SK-N-SH (cell line): ENCODE data around the gene SYNPR.

ENCODE experiments used
- CTCF ChIP-seq: fragments of 200-600 bp; sonication (generic); IDR thresholded peaks from 2 replicates; pipeline ENCODE4 v1.6.1; 2017; ENCODE audit warnings: antibody characterized with exemption, mild to moderate bottlenecking, moderate library complexity
- EP300 ChIP-seq, 2 experiments: IDR thresholded peaks; 2 replicates each; pipeline versions ENCODE4 v1.4.0 to v1.6.1; 2012; ENCODE audit warnings: borderline replicate concordance in 1 of 2, low read depth in 1 of 2, low read length in 1 of 2
- EZH2phosphoT487 ChIP-seq: fragments of 200-600 bp; sonication (generic); IDR thresholded peaks from 2 replicates; pipeline ENCODE4 v1.6.1; 2017; ENCODE audit warnings: low read depth, mixed run types, mild to moderate bottlenecking, antibody characterized with exemption, moderate library complexity, borderline replicate concordance
- GABPA ChIP-seq: IDR thresholded peaks from 2 replicates; pipeline ENCODE4 v1.4.0; 2012; ENCODE audit warnings: low read depth, mild to moderate bottlenecking
- GATA2 ChIP-seq: sonication (generic); formaldehyde crosslinking; IDR thresholded peaks from 2 replicates; pipeline ENCODE4 v1.5.0; 2020; ENCODE audit warnings: mild to moderate bottlenecking, missing genetic modification reagents
- JUND ChIP-seq: IDR thresholded peaks from 2 replicates; pipeline ENCODE4 v1.4.0; 2012
- POLR2AphosphoS5 ChIP-seq: IDR thresholded peaks from 2 replicates; pipeline ENCODE4 v1.6.1; 2012; ENCODE audit warnings: low read depth, low read length
- RAD21 ChIP-seq: IDR thresholded peaks from 2 replicates; pipeline ENCODE4 v1.6.1; 2012; ENCODE audit warnings: mild to moderate bottlenecking, low read length
- RFX5 ChIP-seq: IDR thresholded peaks from 2 replicates; pipeline ENCODE4 v1.6.1; 2012; ENCODE audit warnings: mild to moderate bottlenecking, improper control_type of control experiment, low read length
- TF ChIP-seq, protein P1 (sequence below): IDR thresholded peaks from 2 replicates; pipeline ENCODE4 v1.6.1; 2012; ENCODE audit warnings: mild to moderate bottlenecking, low read depth, low read length, moderate library complexity

DNA sequence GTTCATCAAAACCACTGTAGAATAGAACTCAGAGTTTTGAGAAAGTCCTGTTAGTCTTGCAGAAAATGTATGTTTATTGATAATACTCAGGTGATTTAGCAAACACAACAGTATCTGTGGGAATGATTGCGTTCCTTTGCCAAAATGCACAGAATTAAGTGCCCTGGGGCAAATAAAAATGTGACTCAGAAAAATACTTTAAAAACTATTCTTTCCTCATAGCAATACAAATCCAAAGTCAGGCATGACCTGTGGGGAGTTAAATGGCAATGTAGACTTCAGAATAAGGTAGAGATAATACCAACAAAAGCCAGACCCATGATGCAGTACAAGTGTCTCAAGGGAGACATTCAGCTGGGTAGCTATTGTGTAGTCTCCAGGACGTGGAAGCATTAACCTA, 302.0 kb downstream of the SYNPR start:
- TF ChIP-seq POLR2AphosphoS5 = no peak
- no peak for TF ChIP-seq GABPA
- TF ChIP-seq RAD21 = no peak
- TF ChIP-seq, protein P1, sequence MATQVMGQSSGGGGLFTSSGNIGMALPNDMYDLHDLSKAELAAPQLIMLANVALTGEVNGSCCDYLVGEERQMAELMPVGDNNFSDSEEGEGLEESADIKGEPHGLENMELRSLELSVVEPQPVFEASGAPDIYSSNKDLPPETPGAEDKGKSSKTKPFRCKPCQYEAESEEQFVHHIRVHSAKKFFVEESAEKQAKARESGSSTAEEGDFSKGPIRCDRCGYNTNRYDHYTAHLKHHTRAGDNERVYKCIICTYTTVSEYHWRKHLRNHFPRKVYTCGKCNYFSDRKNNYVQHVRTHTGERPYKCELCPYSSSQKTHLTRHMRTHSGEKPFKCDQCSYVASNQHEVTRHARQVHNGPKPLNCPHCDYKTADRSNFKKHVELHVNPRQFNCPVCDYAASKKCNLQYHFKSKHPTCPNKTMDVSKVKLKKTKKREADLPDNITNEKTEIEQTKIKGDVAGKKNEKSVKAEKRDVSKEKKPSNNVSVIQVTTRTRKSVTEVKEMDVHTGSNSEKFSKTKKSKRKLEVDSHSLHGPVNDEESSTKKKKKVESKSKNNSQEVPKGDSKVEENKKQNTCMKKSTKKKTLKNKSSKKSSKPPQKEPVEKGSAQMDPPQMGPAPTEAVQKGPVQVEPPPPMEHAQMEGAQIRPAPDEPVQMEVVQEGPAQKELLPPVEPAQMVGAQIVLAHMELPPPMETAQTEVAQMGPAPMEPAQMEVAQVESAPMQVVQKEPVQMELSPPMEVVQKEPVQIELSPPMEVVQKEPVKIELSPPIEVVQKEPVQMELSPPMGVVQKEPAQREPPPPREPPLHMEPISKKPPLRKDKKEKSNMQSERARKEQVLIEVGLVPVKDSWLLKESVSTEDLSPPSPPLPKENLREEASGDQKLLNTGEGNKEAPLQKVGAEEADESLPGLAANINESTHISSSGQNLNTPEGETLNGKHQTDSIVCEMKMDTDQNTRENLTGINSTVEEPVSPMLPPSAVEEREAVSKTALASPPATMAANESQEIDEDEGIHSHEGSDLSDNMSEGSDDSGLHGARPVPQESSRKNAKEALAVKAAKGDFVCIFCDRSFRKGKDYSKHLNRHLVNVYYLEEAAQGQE = no peak
- no peak for TF ChIP-seq JUND
- TF ChIP-seq CTCF = no peak
- TF ChIP-seq RFX5 = no peak
- TF ChIP-seq GATA2 (CRISPR knock-in tag) = no peak
- TF ChIP-seq EZH2phosphoT487 = no peak
- TF ChIP-seq EP300 (IDR thresholded peaks at IDR 0.05; ENCODE audit: borderline replicate concordance in 1 of 2, low read depth in 1 of 2, low read length in 1 of 2) = no peak
